ENCODE measurements around the gene RIMS3.

The RIMS3 gene

GRCh38 chr1:40663324-40664166 lies 1.9 kb downstream of the RIMS3 start:
- Histone ChIP-seq H3K9me2 (replicated peaks; ENCODE audit: insufficient read depth, low read length) (no peaks in the 10 kb centered on the region), H3K4me3 (ENCODE audit: low read length) (no peak overlapping the region), H3K9me3 (replicated peaks; ENCODE audit: insufficient read depth, low read length) (no peaks in the 10 kb centered on the region), H4K20me1 (ENCODE audit: insufficient read depth, low read length) (no peaks in the 10 kb centered on the region), H3K79me2 (ENCODE audit: low read length) (no peaks in the 10 kb centered on the region), H3K4me2 (ENCODE audit: low read depth, low read length) (no peak overlapping the region), H3K36me3 (replicated peaks; ENCODE audit: insufficient read depth, low read length) (no peaks in the 10 kb centered on the region), H2AFZ (ENCODE audit: low read length) (no peak overlapping the region), H3K27me3 (replicated peaks; ENCODE audit: insufficient read depth, low read length) (no peaks in the 10 kb centered on the region), H3K9ac (ENCODE audit: low read length) (no peak overlapping the region), H3F3A (ENCODE audit: insufficient read depth, low read length) (no peaks in the 10 kb centered on the region), H3K4me1 (ENCODE audit: low read length) (peaks cover 7% of the 10 kb centered on the region; the same call in 1 of the 2 replicates), H3K27ac (ENCODE audit: low read length) (no peak overlapping the region)
- no peak for DNase-seq
- no peak for TF ChIP-seq EZH2phosphoT487 (IDR thresholded peaks at IDR 0.05; ENCODE audit: low read length)
- no peak for TF ChIP-seq EZH2 (optimal IDR thresholded peaks at IDR 0.05; ENCODE audit: low read depth, low read length)
- no peak for TF ChIP-seq CTCF (IDR thresholded peaks at IDR 0.05; ENCODE audit: low read length)

- Histone ChIP-seq H3K9me3 (replicated peaks; ENCODE audit: insufficient read depth, low read length) (no peaks in the 10 kb centered on the region), H3K4me2 (ENCODE audit: low read depth, low read length) (no peak overlapping the region), H3K9me2 (replicated peaks; ENCODE audit: insufficient read depth, low read length) (no peaks in the 10 kb centered on the region), H3F3A (ENCODE audit: insufficient read depth, low read length) (no peaks in the 10 kb centered on the region), H3K79me2 (ENCODE audit: low read length) (no peaks in the 10 kb centered on the region), H3K9ac (ENCODE audit: low read length) (no peak overlapping the region), H3K4me3 (ENCODE audit: low read length) (no peak overlapping the region), H4K20me1 (ENCODE audit: insufficient read depth, low read length) (no peaks in the 10 kb centered on the region), H3K36me3 (replicated peaks; ENCODE audit: insufficient read depth, low read length) (no peaks in the 10 kb centered on the region), H2AFZ (ENCODE audit: low read length) (no peak overlapping the region), H3K27me3 (replicated peaks; ENCODE audit: insufficient read depth, low read length) (no peaks in the 10 kb centered on the region), H3K4me1 (ENCODE audit: low read length) (peaks cover 5% of the 10 kb centered on the region; the same call in 1 of the 2 replicates), H3K27ac (ENCODE audit: low read length) (no peak overlapping the region)
- no peak for DNase-seq
- TF ChIP-seq EZH2 (optimal IDR thresholded peaks at IDR 0.05; ENCODE audit: low read depth, low read length) (no peak), EZH2phosphoT487 (IDR thresholded peaks at IDR 0.05; ENCODE audit: low read length) (no peak), CTCF (IDR thresholded peaks at IDR 0.05; ENCODE audit: low read length) (no peak)
Observed at GRCh38 chr1:40662864-40663263, 2.6 kb downstream of the RIMS3 start.

- TF ChIP-seq CTCF (IDR thresholded peaks at IDR 0.05; ENCODE audit: low read length) (no peak), EZH2 (optimal IDR thresholded peaks at IDR 0.05; ENCODE audit: low read depth, low read length) (no peak), EZH2phosphoT487 (IDR thresholded peaks at IDR 0.05; ENCODE audit: low read length) (no peak)
- Histone ChIP-seq H3K27me3 (replicated peaks; ENCODE audit: insufficient read depth, low read length) (no peaks in the 10 kb centered on the region), H3K4me1 (ENCODE audit: low read length) (peaks cover 5% of the 10 kb centered on the region; the same call in 1 of the 2 replicates), H3K9ac (ENCODE audit: low read length) (no peak overlapping the region), H3K36me3 (replicated peaks; ENCODE audit: insufficient read depth, low read length) (no peaks in the 10 kb centered on the region), H3K9me3 (replicated peaks; ENCODE audit: insufficient read depth, low read length) (no peaks in the 10 kb centered on the region), H4K20me1 (ENCODE audit: insufficient read depth, low read length) (no peaks in the 10 kb centered on the region), H3F3A (ENCODE audit: insufficient read depth, low read length) (no peaks in the 10 kb centered on the region), H3K27ac (ENCODE audit: low read length) (no peak overlapping the region), H2AFZ (ENCODE audit: low read length) (no peak overlapping the region), H3K79me2 (ENCODE audit: low read length) (no peaks in the 10 kb centered on the region), H3K4me3 (ENCODE audit: low read length) (no peak overlapping the region), H3K4me2 (ENCODE audit: low read depth, low read length) (no peak overlapping the region), H3K9me2 (replicated peaks; ENCODE audit: insufficient read depth, low read length) (no peaks in the 10 kb centered on the region)
- DNase-seq: no peak
Observed at GRCh38 chr1:40662151-40662550, 3.3 kb downstream of the RIMS3 start.
